ENCODE results near the gene C14orf119. TPM values are rescaled to one million over a fixed set of nuclear protein-coding genes. Genes with fewer than 3 reads are reported as not detected.

Gene C14orf119
- total RNA-seq, 2 experiments from 2014 or later: 49.2 to 51.1 TPM

DNA sequence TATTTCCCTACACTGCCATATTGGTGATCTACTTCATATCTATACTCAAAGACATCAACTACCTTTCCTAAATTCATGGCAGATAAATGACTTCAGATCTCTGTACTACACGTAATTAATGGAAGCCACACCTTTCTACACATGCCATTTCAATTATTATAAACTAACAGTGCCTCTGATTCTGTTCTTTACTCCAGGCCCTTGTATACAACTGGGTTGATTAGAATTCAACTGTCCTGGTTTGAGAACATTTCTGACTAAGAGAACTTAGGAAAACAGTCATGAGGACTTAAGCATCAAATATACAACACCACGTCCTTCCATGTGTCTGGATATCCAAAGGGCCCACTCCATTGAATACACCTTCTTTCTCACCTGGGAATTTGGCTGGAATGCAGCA is 2.2 kb upstream of the C14orf119 start:
- TF ChIP-seq, protein P1, sequence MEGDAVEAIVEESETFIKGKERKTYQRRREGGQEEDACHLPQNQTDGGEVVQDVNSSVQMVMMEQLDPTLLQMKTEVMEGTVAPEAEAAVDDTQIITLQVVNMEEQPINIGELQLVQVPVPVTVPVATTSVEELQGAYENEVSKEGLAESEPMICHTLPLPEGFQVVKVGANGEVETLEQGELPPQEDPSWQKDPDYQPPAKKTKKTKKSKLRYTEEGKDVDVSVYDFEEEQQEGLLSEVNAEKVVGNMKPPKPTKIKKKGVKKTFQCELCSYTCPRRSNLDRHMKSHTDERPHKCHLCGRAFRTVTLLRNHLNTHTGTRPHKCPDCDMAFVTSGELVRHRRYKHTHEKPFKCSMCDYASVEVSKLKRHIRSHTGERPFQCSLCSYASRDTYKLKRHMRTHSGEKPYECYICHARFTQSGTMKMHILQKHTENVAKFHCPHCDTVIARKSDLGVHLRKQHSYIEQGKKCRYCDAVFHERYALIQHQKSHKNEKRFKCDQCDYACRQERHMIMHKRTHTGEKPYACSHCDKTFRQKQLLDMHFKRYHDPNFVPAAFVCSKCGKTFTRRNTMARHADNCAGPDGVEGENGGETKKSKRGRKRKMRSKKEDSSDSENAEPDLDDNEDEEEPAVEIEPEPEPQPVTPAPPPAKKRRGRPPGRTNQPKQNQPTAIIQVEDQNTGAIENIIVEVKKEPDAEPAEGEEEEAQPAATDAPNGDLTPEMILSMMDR (IDR thresholded peaks at IDR 0.05): no peak
- Mint-ChIP-seq H3K27ac (no peak overlapping the region), H3K4me1 (ENCODE audit: low read depth) (peaks cover 38% of the 10 kb centered on the region), H3K4me3 (no peak overlapping the region), H3K9me3 (no peaks in the 10 kb centered on the region), H3K36me3 (ENCODE audit: low read depth) (peaks cover 39% of the 10 kb centered on the region), H3K27me3 (no peaks in the 10 kb centered on the region)
- DNase-seq (no peak), ATAC-seq (no peak)
- CTCF ChIA-PET: interaction anchor here (0.7 to 8.6 kb wide), 8 partner anchors 12 to 107 kb away, joined by 3 to 84 read pairs (median 6); partner anchors contain the start of gene CDH24
- POLR2A ChIA-PET: no interaction called here
- intact Hi-C loops (cut with micrococcal nuclease): no loop called here

DNA sequence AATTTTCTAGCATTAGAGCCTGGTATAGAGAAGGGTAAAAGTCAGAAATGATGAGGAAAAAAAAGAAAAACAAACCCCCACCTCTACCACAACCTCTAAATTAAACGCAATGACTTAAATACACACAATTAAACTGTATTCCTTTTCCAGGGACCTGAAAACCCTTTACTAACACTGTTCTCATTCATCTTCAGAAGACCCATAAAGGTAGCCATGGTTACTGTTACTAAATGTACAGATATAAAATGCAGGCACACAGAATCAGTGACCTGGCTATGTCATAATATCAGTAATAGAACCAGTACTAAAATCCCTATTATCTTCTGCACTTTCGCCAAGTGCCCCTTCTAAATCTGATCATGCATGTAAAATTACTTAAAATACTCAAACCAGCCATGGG is 1.8 kb upstream of the C14orf119 start:
- ChIA-PET POLR2A (interaction anchor here (2.6 to 2.7 kb wide), 2 partner anchors 8 to 16 kb away, joined by 12 to 13 read pairs; no protein-coding TSS in a partner anchor), CTCF (interaction anchor here (1.4 to 5.2 kb wide), 6 partner anchors 13 to 134 kb away, joined by 4 to 56 read pairs (median 16); no protein-coding TSS in a partner anchor)
- Mint-ChIP-seq H3K27ac (no peak overlapping the region), H3K27me3 (no peaks in the 10 kb centered on the region), H3K4me1 (ENCODE audit: low read depth) (peaks cover 38% of the 10 kb centered on the region), H3K9me3 (no peaks in the 10 kb centered on the region), H3K4me3 (no peak overlapping the region), H3K36me3 (ENCODE audit: low read depth) (peaks cover 42% of the 10 kb centered on the region)
- TF ChIP-seq, protein P1 (IDR thresholded peaks at IDR 0.05): no peak
- intact Hi-C loops (cut with micrococcal nuclease): no loop called here
- ATAC-seq: no peak
- DNase-seq: no peak

DNA sequence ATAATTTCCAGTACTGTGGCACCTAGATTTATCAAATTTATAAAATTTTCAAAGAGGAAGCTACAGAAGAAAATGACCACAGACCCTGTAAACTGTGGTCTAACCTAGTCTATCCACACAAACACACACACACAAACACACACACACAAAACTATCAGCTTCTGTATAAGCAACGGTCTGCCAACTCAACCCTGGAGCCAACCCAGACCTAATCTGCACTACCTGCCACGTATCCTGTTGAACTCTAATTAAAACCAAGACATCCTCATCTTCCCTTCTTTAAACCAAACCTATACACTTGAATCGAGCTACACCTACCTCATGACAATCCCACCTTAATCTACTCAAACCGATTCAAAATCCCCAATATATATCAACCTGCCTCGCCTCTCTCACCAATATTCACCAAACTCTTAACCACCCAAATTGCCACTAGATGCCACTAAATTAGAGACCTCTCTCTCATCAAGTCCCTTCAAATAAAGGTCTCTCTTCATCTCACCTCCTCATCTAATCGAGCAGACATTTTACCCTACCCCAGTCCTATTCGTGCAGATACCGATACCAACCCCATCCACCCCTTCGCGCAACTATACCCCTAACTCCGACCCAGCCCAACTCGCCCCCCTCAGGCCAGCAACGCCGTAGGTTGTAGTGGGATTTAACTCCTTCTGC is 1.2 kb upstream of the C14orf119 start:
- intact Hi-C loops (cut with micrococcal nuclease): no loop called here
- DNase-seq (no peak), ATAC-seq (no peak)
- ChIA-PET POLR2A (interaction anchor here (0.6 to 2.7 kb wide), 14 partner anchors 9 to 505 kb away, joined by 3 to 13 read pairs (median 4); partner anchors contain the start of genes CEBPE, DAD1, PABPN1 and PPP1R3E), CTCF (interaction anchor here (0.6 to 5.2 kb wide), 18 partner anchors 9 to 232 kb away, joined by 3 to 56 read pairs (median 6); partner anchors contain the start of genes AJUBA and CDH24)
- TF ChIP-seq, protein P1 (IDR thresholded peaks at IDR 0.05): no peak
- Mint-ChIP-seq H3K4me1 (ENCODE audit: low read depth) (peaks cover 38% of the 10 kb centered on the region), H3K4me3 (no peak overlapping the region), H3K27ac (no peak overlapping the region), H3K36me3 (ENCODE audit: low read depth) (peaks cover 48% of the 10 kb centered on the region), H3K27me3 (no peaks in the 10 kb centered on the region), H3K9me3 (no peaks in the 10 kb centered on the region)

DNA sequence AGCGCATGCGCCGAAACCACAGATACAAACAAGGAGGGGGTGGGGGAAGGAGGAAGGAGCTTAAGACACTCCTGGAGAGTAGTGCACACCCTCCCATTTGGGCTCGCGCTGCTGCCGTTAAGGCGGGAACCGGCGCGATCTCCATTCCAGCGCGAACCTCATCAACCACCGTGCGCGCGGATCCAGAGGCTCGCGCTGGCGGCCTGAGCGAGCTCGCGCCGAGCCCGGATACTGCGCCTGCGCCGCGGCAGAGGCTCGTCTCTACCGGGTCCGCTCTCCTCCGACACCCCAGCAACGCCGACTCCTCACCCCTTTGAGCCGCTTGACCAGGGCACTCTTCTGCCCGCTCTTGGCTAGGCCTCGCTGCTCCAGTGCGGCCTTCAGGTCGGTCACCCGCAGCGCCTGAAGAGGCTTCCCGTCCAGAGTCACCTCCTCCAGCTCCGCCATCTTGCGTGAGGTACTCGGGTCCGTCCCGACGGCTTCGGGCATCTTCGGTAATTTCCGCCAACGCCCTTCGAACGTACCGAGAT is 574 bp upstream of the C14orf119 start, which contains the start of gene ACIN1:
Gene ACIN1 (minus strand): TSS at position 471 of the 530 bp plus-strand sequence. CDS start 24 bp downstream, at position 447.
- Mint-ChIP-seq H3K27me3 (no peaks in the 10 kb centered on the region), H3K36me3 (ENCODE audit: low read depth) (peaks cover 45% of the 10 kb centered on the region), H3K9me3 (no peaks in the 10 kb centered on the region), H3K4me1 (ENCODE audit: low read depth) (peaks cover 35% of the 10 kb centered on the region), H3K4me3 (no peak within 1 kb of the TSS), H3K27ac (no peak within 1 kb of the TSS)
- DNase-seq (peak; percentile 86), ATAC-seq (peak; percentile 43)
- CTCF ChIA-PET: interaction anchor here (0.6 to 5.2 kb wide), 22 partner anchors 9 to 232 kb away, joined by 3 to 56 read pairs (median 5); partner anchors contain the start of genes AJUBA, CDH24 and PRMT5
- POLR2A ChIA-PET: interaction anchor here (0.6 to 2.7 kb wide), 18 partner anchors 9 to 506 kb away, joined by 3 to 13 read pairs (median 4); partner anchors contain the start of genes CEBPE, DAD1, PABPN1 and PPP1R3E
- TF ChIP-seq, protein P1 (IDR thresholded peaks at IDR 0.05): no peak
- intact Hi-C loops (cut with micrococcal nuclease): no loop called here

All from activated CD8-positive, alpha-beta T cell treated with anti-CD3 and anti-CD28 coated beads for 36 hours (primary cell).